ENCODE data around the gene CAMK2D.

Gene CAMK2D

DNA sequence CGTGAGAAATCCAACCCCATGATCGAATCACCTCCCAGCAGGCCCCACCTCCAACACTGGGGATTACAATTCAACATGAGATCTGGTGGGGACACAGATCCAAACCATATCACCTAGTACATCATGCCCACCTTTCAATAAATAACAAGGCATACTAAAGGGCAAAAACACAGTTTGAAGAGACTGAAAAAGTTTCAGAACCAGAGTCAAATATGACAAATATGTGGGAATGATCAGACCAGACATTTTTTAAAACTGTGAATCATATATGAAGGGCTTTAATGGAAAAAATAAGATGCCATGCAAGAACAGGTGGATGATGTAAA lies 167.3 kb downstream of the CAMK2D start:
- DNase-seq, result no peak

GRCh38 chr4:113593400-113594230 lies 167.9 kb downstream of the CAMK2D start:
- DNase-seq, result no peak

GRCh38 chr4:113591982-113592381 lies 169.6 kb downstream of the CAMK2D start:
- no peak for DNase-seq

DNA sequence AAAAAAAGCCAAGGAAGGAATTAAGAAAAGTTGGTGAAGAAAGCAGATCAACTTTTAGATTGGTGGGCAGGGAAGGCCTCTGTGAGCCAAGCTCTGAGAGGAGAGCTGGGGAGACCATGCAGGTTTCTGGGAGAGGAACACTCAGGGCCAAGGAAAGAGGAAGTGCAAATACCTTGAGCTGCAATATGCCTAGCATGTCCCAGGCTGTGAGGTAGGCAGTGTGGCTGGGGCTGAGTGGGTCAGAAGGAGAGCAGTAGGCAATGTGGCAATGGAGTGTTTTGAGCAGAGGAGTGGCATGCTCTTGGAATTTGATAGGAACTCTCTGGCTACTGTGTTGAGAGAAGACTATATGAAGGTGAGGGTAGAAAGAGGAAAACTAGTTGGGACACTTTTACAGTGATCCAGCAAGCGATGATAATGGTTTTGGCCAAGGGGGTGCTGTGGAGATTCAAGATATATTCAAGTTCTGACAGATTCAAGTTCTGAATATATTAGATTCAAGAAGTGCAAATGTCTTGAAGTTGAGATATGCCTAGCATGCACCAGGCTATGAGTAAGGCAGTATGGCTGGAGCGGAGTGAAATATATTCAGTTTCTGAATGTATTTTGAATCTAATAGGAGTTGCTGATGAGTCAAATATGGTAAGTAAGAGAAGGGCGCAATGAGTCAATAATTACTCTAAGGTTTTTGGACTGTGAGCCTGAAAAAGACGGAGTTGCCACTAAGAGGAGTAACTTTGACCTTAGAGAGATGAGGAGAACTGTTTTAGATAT lies 172.5 kb downstream of the CAMK2D start:
- DNase-seq, result no peak

GRCh38 chr4:113587640-113588275 lies 173.8 kb downstream of the CAMK2D start:
- no peak for DNase-seq

- no peak for DNase-seq
These were observed 174.4 kb downstream of the CAMK2D start for GRCh38 chr4:113587156-113587555.

GRCh38 chr4:113586072-113586471 lies 175.5 kb downstream of the CAMK2D start:
- no peak for DNase-seq

DNA sequence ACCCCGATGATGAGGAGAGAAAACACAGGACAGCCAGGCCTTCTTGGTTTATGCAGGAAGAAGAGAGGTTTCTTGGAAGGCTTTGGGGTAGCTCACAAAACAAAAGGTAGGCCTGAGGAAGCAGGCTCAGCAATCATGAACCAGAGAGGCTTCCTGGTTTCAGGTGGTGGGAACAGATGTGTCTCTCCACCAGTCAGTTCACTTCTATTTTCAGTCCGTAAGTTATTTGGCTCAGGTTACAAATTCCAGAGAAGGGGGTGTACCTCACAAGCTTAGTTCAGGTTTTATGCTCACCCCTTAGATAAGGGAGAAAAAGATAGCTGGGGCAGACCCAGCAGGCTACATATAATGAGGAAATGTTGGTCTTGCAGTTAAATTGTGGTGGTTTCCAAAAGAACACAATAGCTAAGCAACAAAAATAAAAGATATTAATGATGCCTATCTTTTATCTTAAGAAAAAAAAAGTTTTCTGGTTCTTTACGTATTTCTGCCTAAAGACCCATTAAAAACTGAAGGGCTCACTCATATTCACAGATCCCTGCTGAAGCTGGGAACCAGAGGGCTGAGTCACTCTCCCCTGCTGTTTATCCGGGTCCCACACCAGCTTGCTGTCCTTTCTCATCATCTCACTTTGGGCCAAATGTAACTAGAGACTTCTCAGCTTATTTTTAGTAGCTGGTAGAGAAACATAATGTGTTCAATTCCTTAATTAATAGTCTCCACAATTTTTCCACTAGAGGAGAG lies 177.0 kb downstream of the CAMK2D start:
- DNase-seq, result no peak

GRCh38 chr4:113582737-113583136 lies 178.8 kb downstream of the CAMK2D start:
- no peak for DNase-seq

- DNase-seq, result no peak
These were observed 182.2 kb downstream of the CAMK2D start for GRCh38 chr4:113579360-113579759.

GRCh38 chr4:113576947-113577678 lies 184.4 kb downstream of the CAMK2D start:
- DNase-seq, result no peak

DNA sequence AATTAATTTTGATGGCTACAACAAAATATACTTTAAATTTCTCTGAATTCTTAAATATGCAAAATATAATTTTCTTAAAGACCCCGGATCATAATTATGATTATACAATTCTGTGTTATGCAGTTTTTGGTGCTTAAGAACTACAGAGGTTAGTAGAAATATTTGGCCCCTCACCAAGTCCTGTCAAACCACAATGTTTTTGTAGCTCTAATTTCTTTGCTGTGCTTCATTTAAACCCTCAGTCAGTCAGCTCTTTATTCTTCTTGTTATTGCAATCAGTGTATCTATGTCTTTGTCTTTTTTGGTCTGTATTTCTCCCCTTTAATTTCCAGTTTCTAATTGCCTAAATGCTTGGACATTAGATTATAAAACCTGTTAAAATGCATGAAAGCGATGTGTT lies 186.1 kb downstream of the CAMK2D start:
- DNase-seq, result no peak

- no peak for DNase-seq
These were observed 186.9 kb downstream of the CAMK2D start for GRCh38 chr4:113574636-113575103.

- no peak for DNase-seq
These were observed 188.9 kb downstream of the CAMK2D start for GRCh38 chr4:113572620-113573019.

- no peak for DNase-seq
These were observed 195.3 kb downstream of the CAMK2D start for GRCh38 chr4:113566015-113566795.

- DNase-seq, result no peak
These were observed 195.9 kb downstream of the CAMK2D start for GRCh38 chr4:113565702-113566012.

DNA sequence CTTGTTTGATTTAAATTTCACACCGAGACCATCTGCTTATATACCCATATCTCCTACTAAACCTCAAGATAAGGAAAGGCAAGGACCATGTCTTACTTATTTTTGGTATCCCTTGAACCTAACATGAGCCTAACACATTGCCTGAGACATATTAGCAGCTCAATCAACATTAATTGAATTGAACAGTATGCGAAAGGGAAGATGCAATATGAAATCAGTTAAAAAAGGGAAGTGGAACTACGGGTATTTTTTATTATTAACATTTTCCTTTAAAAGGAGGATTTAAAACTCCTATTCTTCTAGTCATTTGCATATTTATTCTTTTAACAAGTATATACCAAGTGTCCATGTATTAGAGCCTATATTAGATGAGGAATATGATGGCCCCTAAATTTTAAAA lies 197.0 kb downstream of the CAMK2D start:
- no peak for DNase-seq

DNA sequence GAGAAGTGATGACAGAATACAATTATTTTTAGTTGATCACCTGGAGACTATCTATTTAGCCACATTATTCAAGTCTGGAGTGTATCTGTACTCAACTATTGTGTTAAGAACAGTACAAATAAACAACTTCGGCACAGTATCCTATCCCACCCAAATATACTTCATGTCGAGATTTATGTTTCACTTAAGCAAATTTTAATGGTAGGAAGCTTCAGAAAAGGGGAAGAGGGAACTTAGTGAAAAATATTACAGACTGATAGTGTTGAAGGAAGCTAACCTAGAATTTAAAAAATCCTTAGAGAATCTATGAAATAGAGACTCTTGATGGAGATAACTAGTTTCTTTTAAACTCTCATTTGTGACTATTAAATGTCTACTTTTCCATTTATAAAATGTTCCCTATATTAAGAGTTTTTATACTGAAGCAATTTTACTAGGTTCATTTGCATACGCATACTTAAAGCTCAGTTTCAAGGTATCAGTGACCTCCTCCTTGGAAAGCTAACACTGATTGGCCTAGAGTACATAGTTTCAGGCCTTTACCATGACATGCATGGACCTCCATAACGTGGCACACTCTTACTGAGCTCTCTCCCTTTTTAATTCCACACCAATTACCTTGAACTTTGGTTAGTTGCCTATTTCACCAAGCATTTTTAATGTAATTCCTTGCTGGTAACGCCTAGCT lies 197.7 kb downstream of the CAMK2D start:
- DNase-seq, result no peak

DNA sequence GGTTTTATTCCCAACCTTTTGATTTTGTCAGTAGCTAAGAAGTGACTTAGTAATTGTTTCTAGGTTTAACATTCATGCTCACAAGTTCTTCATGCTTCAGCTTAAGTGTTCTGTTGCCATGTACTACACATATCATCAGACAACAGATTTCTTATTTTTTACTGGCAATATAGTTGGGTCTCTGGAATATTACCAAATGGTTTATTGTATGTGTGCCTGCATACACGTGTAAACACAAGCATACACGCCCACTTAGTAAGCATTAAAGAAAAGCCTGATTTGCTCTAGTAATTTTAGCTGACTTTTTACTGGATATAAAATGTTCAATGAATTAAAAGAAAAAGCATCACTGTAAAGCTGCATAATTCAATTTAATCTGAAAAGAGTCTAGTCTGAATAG lies 199.8 kb downstream of the CAMK2D start:
- DNase-seq, result no peak

DNA sequence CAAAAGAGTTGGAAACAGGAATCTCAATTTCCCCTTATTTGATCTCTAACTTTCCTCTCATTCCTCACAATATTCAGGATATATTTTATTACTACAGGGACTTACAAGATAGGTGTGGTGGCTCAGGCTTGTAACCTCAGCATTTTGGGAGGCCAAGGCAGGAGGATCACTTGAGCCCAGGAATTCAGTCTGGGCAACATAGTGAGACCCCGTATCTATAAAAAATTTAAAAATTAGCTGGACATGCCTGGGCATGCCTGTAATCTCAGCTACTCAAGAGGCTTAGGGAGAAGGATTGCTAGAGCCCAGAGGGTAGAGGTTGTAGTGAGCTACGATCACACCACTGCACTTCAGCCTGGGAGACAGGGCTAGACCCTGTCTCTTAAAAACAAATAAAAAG lies 200.4 kb downstream of the CAMK2D start:
- no peak for DNase-seq

DNA sequence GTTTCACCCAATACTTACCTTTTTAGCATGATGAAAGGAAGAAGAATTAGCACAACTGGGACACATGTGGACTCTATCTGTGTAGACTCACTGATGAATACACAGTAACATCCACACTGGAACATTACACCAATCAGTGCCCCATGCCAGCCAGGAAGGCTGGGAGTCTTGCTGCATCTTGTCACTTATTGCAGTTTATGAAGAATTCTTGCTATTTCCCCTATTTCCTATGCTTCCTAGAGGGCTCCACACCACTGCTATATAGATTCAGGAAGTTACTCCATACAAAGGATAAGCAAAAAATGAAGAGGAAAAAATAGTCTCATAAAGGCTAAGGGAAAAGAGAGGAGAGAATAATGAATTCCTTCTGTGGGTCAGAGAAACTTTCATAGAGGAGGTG lies 201.0 kb downstream of the CAMK2D start:
- no peak for DNase-seq

All from NCI-H1930 (cell line).